ENCODE results near the gene THSD4.

- no peak for TF ChIP-seq CTCF (IDR thresholded peaks at IDR 0.05)
- TF ChIP-seq POLR2A (IDR thresholded peaks at IDR 0.05), result no peak
Measured at GRCh38 chr15:71071529-71071928, 43.7 kb upstream of the THSD4 start.
